Neural cell (in vitro differentiated cells): ENCODE results near the gene KIF13A. TPM values are rescaled to one million over a fixed set of nuclear protein-coding genes. Genes with fewer than 3 reads are reported as not detected.

Experiments
- H2AFZ ChIP-seq: fragments of 200-600, 300-800 bp; sonication (generic), shearing (Covaris generic); 2 replicates; pipeline ENCODE4 v1.6.0; 2014; ENCODE audit warnings: low read depth, mild to moderate bottlenecking, antibody characterized with exemption, low read length, moderate library complexity
- H3F3A ChIP-seq: fragments of 200-600 bp; shearing (Covaris generic); 2 replicates; pipeline ENCODE4 v1.6.1; 2016; ENCODE audit warnings: mild to moderate bottlenecking, moderate library complexity, mixed read lengths, antibody characterized with exemption, low read length; ENCODE audit not compliant: insufficient read depth, poor library complexity, severe bottlenecking
- H3K27ac ChIP-seq: fragments of 200-600, 300-800 bp; sonication (generic), shearing (Covaris generic); 2 replicates; pipeline ENCODE4 v1.5.1; 2014; ENCODE audit warnings: mild to moderate bottlenecking, low read length, moderate library complexity
- H3K27me3 ChIP-seq: fragments of 300-800, 200-600 bp; sonication (generic), shearing (Covaris generic); 2 replicates; pipeline ENCODE4 v1.6.0; 2014; ENCODE audit warnings: mild to moderate bottlenecking, low read depth, low read length, moderate library complexity; ENCODE audit not compliant: insufficient read depth
- H3K36me3 ChIP-seq: fragments of 300-800, 200-600 bp; sonication (generic), shearing (Covaris generic); 2 replicates; pipeline ENCODE4 v1.5.1; 2014; ENCODE audit warnings: mild to moderate bottlenecking, antibody characterized with exemption, low read length, moderate library complexity; ENCODE audit not compliant: insufficient read depth
- H3K4me2 ChIP-seq: fragments of 300-800, 200-600 bp; sonication (generic), shearing (Covaris generic); 2 replicates; pipeline ENCODE4 v1.6.0; 2014; ENCODE audit warnings: mild to moderate bottlenecking, low read length
- H3K4me3 ChIP-seq: fragments of 300-800, 200-600 bp; sonication (generic), shearing (Covaris generic); 2 replicates; pipeline ENCODE4 v1.5.1; 2014; ENCODE audit warnings: mild to moderate bottlenecking, low read length, moderate library complexity
- H3K79me2 ChIP-seq: fragments of 200-600 bp; shearing (Covaris generic); replicated peaks from 2 replicates; pipeline ENCODE4 v1.6.0; 2014; ENCODE audit warnings: mild to moderate bottlenecking, low read length, moderate library complexity; ENCODE audit not compliant: insufficient read depth
- H3K9ac ChIP-seq: fragments of 300-800, 200-600 bp; sonication (generic), shearing (Covaris generic); 2 replicates; pipeline ENCODE4 v1.6.1; 2016; ENCODE audit warnings: mild to moderate bottlenecking, low read length, mixed read lengths
- H3K9me2 ChIP-seq: fragments of 200-600 bp; shearing (Covaris generic); 2 replicates; pipeline ENCODE4 v1.6.1; 2016; ENCODE audit warnings: mild to moderate bottlenecking, low read length, mixed read lengths; ENCODE audit not compliant: insufficient read depth
- H3K9me3 ChIP-seq: fragments of 200-600, 300-800 bp; sonication (generic), shearing (Covaris generic); 2 replicates; pipeline ENCODE4 v1.6.1; 2016; ENCODE audit warnings: mild to moderate bottlenecking, mixed run types, low read length, moderate library complexity, mixed read lengths
- H4K20me1 ChIP-seq: fragments of 200-600 bp; shearing (Covaris generic); 2 replicates; pipeline ENCODE4 v1.6.1; 2016; ENCODE audit warnings: mild to moderate bottlenecking, mixed run types; ENCODE audit not compliant: insufficient read depth
- EP300 ChIP-seq: fragments of 450-650 bp; conservative IDR thresholded peaks from 2 replicates; pipeline ENCODE4 v1.6.1; 2014; ENCODE audit warnings: antibody characterized with exemption, mild to moderate bottlenecking, moderate library complexity; ENCODE audit not compliant: poor library complexity, severe bottlenecking
- EZH2 ChIP-seq: fragments of 200-600, 300-800 bp; shearing (Covaris generic), sonication (generic); IDR thresholded peaks from 2 replicates; pipeline ENCODE4 v1.6.1; 2014; ENCODE audit warnings: antibody characterized with exemption, low read length, borderline replicate concordance, mild to moderate bottlenecking; ENCODE audit not compliant: insufficient read depth, poor library complexity, severe bottlenecking
- MXI1 ChIP-seq: fragments of 450-650 bp; conservative IDR thresholded peaks from 2 replicates; pipeline ENCODE4 v1.6.1; 2014; ENCODE audit warnings: antibody characterized with exemption, mild to moderate bottlenecking; ENCODE audit not compliant: poor library complexity, severe bottlenecking
- POLR2AphosphoS5 ChIP-seq: IDR thresholded peaks from 2 replicates; pipeline ENCODE4 v1.6.1; 2012
- RAD21 ChIP-seq: fragments of 450-650 bp; conservative IDR thresholded peaks from 2 replicates; pipeline ENCODE4 v1.6.1; 2014; ENCODE audit warnings: antibody characterized with exemption, mild to moderate bottlenecking, moderate library complexity
- SMC3 ChIP-seq: fragments of 450-650 bp; conservative IDR thresholded peaks from 2 replicates; pipeline ENCODE4 v1.6.1; 2014; ENCODE audit warnings: antibody characterized with exemption, mild to moderate bottlenecking, moderate library complexity; ENCODE audit not compliant: poor library complexity
- TAF1 ChIP-seq: IDR thresholded peaks from 2 replicates; pipeline ENCODE4 v1.6.1; 2012; ENCODE audit warnings: low read depth
- polyA plus RNA-seq: library from polyadenylated mRNA; depleted of rRNA; stranded (reverse); fragments of >200 nt; gene quantifications from 2 replicates; pipeline ENCODE4 v1.2.3, GENCODE V29; 2014
- TF ChIP-seq, protein P1 (sequence below): fragments of 450-650 bp; IDR thresholded peaks from 2 replicates; pipeline ENCODE4 v1.5.1; 2014; ENCODE audit warnings: antibody characterized with exemption, mild to moderate bottlenecking, moderate library complexity; ENCODE audit not compliant: poor library complexity, severe bottlenecking
- TF ChIP-seq, protein P2 (sequence below): IDR thresholded peaks from 2 replicates; pipeline ENCODE4 v1.6.1; 2012; ENCODE audit warnings: borderline replicate concordance

Gene KIF13A
- polyA plus RNA-seq, 1 donor from 2014 or later: 9.4 TPM

DNA sequence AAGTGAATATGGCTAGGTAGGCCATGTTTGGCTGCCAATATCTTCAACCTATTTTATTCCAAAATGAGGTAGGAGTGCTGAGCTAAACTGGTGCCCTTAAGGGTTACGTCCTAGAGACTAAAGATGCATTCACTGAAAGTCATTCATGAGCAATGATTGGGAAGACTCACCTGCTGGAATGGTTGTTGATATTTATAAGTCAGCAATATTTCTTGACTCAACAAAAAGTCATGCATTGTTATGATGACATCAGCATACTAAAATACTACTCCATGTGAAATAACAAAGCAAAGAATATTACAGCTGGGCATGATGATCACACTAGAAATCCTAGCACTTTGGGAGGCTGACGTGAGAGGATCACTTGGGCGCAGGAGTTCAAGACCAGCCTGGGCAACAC, 263.1 kb downstream of the KIF13A start:
- TF ChIP-seq SMC3: no peak
- no peak for TF ChIP-seq RAD21
- TF ChIP-seq MXI1: no peak
- TF ChIP-seq EP300: no peak
- no peak for TF ChIP-seq EZH2
- TF ChIP-seq, protein P1, sequence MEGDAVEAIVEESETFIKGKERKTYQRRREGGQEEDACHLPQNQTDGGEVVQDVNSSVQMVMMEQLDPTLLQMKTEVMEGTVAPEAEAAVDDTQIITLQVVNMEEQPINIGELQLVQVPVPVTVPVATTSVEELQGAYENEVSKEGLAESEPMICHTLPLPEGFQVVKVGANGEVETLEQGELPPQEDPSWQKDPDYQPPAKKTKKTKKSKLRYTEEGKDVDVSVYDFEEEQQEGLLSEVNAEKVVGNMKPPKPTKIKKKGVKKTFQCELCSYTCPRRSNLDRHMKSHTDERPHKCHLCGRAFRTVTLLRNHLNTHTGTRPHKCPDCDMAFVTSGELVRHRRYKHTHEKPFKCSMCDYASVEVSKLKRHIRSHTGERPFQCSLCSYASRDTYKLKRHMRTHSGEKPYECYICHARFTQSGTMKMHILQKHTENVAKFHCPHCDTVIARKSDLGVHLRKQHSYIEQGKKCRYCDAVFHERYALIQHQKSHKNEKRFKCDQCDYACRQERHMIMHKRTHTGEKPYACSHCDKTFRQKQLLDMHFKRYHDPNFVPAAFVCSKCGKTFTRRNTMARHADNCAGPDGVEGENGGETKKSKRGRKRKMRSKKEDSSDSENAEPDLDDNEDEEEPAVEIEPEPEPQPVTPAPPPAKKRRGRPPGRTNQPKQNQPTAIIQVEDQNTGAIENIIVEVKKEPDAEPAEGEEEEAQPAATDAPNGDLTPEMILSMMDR: no peak
- TF ChIP-seq TAF1: no peak
- TF ChIP-seq, protein P2, sequence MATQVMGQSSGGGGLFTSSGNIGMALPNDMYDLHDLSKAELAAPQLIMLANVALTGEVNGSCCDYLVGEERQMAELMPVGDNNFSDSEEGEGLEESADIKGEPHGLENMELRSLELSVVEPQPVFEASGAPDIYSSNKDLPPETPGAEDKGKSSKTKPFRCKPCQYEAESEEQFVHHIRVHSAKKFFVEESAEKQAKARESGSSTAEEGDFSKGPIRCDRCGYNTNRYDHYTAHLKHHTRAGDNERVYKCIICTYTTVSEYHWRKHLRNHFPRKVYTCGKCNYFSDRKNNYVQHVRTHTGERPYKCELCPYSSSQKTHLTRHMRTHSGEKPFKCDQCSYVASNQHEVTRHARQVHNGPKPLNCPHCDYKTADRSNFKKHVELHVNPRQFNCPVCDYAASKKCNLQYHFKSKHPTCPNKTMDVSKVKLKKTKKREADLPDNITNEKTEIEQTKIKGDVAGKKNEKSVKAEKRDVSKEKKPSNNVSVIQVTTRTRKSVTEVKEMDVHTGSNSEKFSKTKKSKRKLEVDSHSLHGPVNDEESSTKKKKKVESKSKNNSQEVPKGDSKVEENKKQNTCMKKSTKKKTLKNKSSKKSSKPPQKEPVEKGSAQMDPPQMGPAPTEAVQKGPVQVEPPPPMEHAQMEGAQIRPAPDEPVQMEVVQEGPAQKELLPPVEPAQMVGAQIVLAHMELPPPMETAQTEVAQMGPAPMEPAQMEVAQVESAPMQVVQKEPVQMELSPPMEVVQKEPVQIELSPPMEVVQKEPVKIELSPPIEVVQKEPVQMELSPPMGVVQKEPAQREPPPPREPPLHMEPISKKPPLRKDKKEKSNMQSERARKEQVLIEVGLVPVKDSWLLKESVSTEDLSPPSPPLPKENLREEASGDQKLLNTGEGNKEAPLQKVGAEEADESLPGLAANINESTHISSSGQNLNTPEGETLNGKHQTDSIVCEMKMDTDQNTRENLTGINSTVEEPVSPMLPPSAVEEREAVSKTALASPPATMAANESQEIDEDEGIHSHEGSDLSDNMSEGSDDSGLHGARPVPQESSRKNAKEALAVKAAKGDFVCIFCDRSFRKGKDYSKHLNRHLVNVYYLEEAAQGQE: no peak
- TF ChIP-seq POLR2AphosphoS5: no peak
- H3K27me3 ChIP-seq: no peaks in the 10 kb centered on the region
- no peaks in the 10 kb centered on the region for H3K9me2 ChIP-seq
- H3K9ac ChIP-seq: no peak overlapping the region
- H3K27ac ChIP-seq: no peak overlapping the region
- H3K4me2 ChIP-seq: no peak overlapping the region
- no peaks in the 10 kb centered on the region for H3K79me2 ChIP-seq
- no peaks in the 10 kb centered on the region for H3K36me3 ChIP-seq
- H3K9me3 ChIP-seq: no peaks in the 10 kb centered on the region
- H2AFZ ChIP-seq: no peak overlapping the region
- no peak overlapping the region for H3K4me3 ChIP-seq
- no peaks in the 10 kb centered on the region for H3F3A ChIP-seq
- no peaks in the 10 kb centered on the region for H4K20me1 ChIP-seq

DNA sequence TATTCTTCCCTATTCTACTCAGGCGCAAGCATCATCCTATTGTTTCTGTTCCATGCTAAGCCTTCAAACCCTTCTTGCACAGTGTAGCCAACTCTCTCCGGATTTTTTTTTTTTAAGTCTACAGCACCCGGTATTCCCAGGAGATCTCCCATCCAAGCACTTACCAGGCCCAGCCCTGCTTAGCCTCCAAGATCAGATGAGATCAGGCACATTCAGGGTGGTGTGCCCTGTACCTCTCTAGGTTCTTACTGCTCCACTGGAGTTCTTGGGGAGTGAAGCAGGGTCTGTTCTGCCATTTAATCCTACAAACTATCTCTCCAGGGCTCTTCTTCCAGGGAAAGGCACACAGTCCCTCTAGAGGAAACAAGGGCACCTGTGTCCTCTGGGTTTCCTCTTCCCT, 265.8 kb downstream of the KIF13A start:
- H3K4me3 ChIP-seq: no peak overlapping the region
- H3K36me3 ChIP-seq: no peaks in the 10 kb centered on the region
- no peaks in the 10 kb centered on the region for H3F3A ChIP-seq
- H3K79me2 ChIP-seq: no peaks in the 10 kb centered on the region
- no peak overlapping the region for H3K9ac ChIP-seq
- H3K27ac ChIP-seq: no peak overlapping the region
- no peaks in the 10 kb centered on the region for H3K9me2 ChIP-seq
- TF ChIP-seq MXI1 (no peak), EZH2 (no peak), SMC3 (no peak), TAF1 (no peak), RAD21 (no peak), POLR2AphosphoS5 (no peak)
- TF ChIP-seq, protein P1: no peak
- TF ChIP-seq, protein P2: no peak
- H4K20me1 ChIP-seq: no peaks in the 10 kb centered on the region
- H3K9me3 ChIP-seq: no peaks in the 10 kb centered on the region
- no peak overlapping the region for H2AFZ ChIP-seq
- H3K27me3 ChIP-seq: no peaks in the 10 kb centered on the region
- no peak overlapping the region for H3K4me2 ChIP-seq
